ENCODE results near the gene GPRC5A.

Gene GPRC5A

DNA sequence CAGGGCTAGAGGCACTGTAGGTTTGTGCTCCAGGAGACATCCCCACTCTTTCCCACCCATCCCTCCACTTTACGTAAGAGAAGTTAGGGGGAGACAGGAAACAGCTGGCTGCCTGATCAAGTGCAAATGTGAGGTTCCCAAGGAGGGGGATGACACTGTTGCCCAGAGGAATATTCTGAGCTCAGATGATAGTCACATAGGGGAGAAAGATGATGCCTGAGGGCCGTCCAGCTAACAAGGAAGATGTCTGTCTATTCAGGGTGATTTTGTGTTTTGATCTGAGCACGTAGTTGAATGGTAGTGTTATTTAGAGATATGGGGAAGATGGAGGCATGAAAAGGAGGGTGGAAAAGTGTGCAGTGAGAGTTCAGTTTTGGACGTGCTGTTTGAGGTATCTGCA, 74.5 kb downstream of the GPRC5A start:
- no peaks in the 10 kb centered on the region for H3F3A ChIP-seq (ENCODE audit: insufficient read depth, low read length)
- H2AFZ ChIP-seq (ENCODE audit: low read length) = no peak overlapping the region
- TF ChIP-seq, protein P1, sequence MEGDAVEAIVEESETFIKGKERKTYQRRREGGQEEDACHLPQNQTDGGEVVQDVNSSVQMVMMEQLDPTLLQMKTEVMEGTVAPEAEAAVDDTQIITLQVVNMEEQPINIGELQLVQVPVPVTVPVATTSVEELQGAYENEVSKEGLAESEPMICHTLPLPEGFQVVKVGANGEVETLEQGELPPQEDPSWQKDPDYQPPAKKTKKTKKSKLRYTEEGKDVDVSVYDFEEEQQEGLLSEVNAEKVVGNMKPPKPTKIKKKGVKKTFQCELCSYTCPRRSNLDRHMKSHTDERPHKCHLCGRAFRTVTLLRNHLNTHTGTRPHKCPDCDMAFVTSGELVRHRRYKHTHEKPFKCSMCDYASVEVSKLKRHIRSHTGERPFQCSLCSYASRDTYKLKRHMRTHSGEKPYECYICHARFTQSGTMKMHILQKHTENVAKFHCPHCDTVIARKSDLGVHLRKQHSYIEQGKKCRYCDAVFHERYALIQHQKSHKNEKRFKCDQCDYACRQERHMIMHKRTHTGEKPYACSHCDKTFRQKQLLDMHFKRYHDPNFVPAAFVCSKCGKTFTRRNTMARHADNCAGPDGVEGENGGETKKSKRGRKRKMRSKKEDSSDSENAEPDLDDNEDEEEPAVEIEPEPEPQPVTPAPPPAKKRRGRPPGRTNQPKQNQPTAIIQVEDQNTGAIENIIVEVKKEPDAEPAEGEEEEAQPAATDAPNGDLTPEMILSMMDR (IDR thresholded peaks at IDR 0.05; ENCODE audit: low read length) = no peak
- no peak for TF ChIP-seq EZH2 (IDR thresholded peaks at IDR 0.05; ENCODE audit: borderline replicate concordance, low read length)
- H3K9ac ChIP-seq (ENCODE audit: low read length) = no peak overlapping the region
- no peaks in the 10 kb centered on the region for H3K9me2 ChIP-seq (ENCODE audit: low read depth, low read length)
- no peaks in the 10 kb centered on the region for H3K4me1 ChIP-seq (ENCODE audit: insufficient read depth, low read length, severe bottlenecking)
- no peaks in the 10 kb centered on the region for H3K36me3 ChIP-seq (ENCODE audit: insufficient read depth, low read length)
- no peaks in the 10 kb centered on the region for H3K9me3 ChIP-seq (ENCODE audit: low read length)
- no peaks in the 10 kb centered on the region for H3K79me2 ChIP-seq (ENCODE audit: insufficient read depth, low read length)
- no peak overlapping the region for H3K4me3 ChIP-seq (ENCODE audit: low read depth, low read length, poor library complexity, severe bottlenecking)
- H3K27ac ChIP-seq (ENCODE audit: low read depth, low read length, poor library complexity, severe bottlenecking) = no peak overlapping the region
- H3K27me3 ChIP-seq (ENCODE audit: insufficient read depth, low read length) = no peaks in the 10 kb centered on the region
- no peak overlapping the region for H3K4me2 ChIP-seq (ENCODE audit: low read length)
- no peaks in the 10 kb centered on the region for H4K20me1 ChIP-seq (ENCODE audit: insufficient read depth, low read length)

All from OCI-LY1 (cell line).